Keratinocyte (primary cell): Measurements from ENCODE around the gene SPON1. TPM values are rescaled to one million over a fixed set of nuclear protein-coding genes. Genes with fewer than 3 reads are reported as not detected.

Experiments used
- DNase-seq: peaks from one replicate; pipeline ENCODE4 v3.0.0-alpha.2; 2011; ENCODE audit warnings: low read depth, missing footprints, low spot score
- FAIRE-seq: peaks from 2 replicates; lab custom pipeline; 2011; peaks lifted over from hg19 to GRCh38; lab: Jason Lieb, UNC
- H2AFZ ChIP-seq: 2 replicates; pipeline ENCODE4 v1.6.0; 2012; ENCODE audit warnings: low read length, control low read depth, inconsistent platforms; ENCODE audit not compliant: control insufficient read depth
- H3K27ac ChIP-seq: 2 replicates; pipeline ENCODE4 v1.5.1; 2011; ENCODE audit warnings: low read length; ENCODE audit not compliant: control insufficient read depth, insufficient read depth
- H3K27me3 ChIP-seq: 3 replicates; pipeline ENCODE4 v1.6.0; 2011; ENCODE audit warnings: low read length; ENCODE audit not compliant: control insufficient read depth, insufficient read depth; ENCODE audit errors: extremely low read depth
- H3K36me3 ChIP-seq, 2 experiments: 2 replicates in 1 of 2; 3 replicates in 1 of 2; pipeline ENCODE4 v1.5.1; 2011; ENCODE audit warnings: low read length in 2 of 2, mild to moderate bottlenecking in 1 of 2; ENCODE audit not compliant: control insufficient read depth in 2 of 2, insufficient read depth in 2 of 2; ENCODE audit errors: extremely low read depth in 1 of 2
- H3K4me1 ChIP-seq: 3 replicates; pipeline ENCODE4 v1.5.1; 2011; ENCODE audit warnings: low read length; ENCODE audit not compliant: control insufficient read depth, insufficient read depth; ENCODE audit errors: extremely low read depth
- H3K4me2 ChIP-seq: 3 replicates; pipeline ENCODE4 v1.6.0; 2011; ENCODE audit warnings: low read depth, low read length; ENCODE audit not compliant: control insufficient read depth, insufficient read depth; ENCODE audit errors: extremely low read depth
- H3K4me3 ChIP-seq, 3 experiments: fragments of 200-600 bp in 1 of 3; sonication (generic) in 1 of 3; 2 replicates in 2 of 3; 3 replicates in 1 of 3; pipeline ENCODE4 v1.5.1; 2011 to 2016; ENCODE audit warnings: low read length in 3 of 3, mild to moderate bottlenecking in 3 of 3, control low read depth in 2 of 3, inconsistent platforms in 1 of 3, low read depth in 1 of 3, mixed read lengths in 1 of 3, mixed run types in 1 of 3, moderate library complexity in 1 of 3; ENCODE audit not compliant: control insufficient read depth in 2 of 3, insufficient read depth in 2 of 3; ENCODE audit errors: extremely low read depth in 1 of 3
- H3K79me2 ChIP-seq: 2 replicates; pipeline ENCODE4 v1.6.0; 2012; ENCODE audit warnings: low read length; ENCODE audit not compliant: control insufficient read depth, insufficient read depth
- H3K9ac ChIP-seq: 3 replicates; pipeline ENCODE4 v1.6.0; 2011; ENCODE audit warnings: low read length; ENCODE audit not compliant: control insufficient read depth, insufficient read depth; ENCODE audit errors: extremely low read depth
- H3K9me1 ChIP-seq: 3 replicates; pipeline ENCODE4 v1.6.0; 2011; ENCODE audit warnings: low read length; ENCODE audit not compliant: control insufficient read depth, insufficient read depth; ENCODE audit errors: extremely low read depth
- H3K9me3 ChIP-seq: 2 replicates; pipeline ENCODE4 v1.5.1; 2012; ENCODE audit warnings: low read depth, low read length; ENCODE audit not compliant: control insufficient read depth
- H4K20me1 ChIP-seq: 3 replicates; pipeline ENCODE4 v1.6.0; 2011; ENCODE audit warnings: low read length; ENCODE audit not compliant: control insufficient read depth, insufficient read depth; ENCODE audit errors: extremely low read depth
- EZH2 ChIP-seq: IDR thresholded peaks from one replicate; pipeline ENCODE4 v1.6.1; 2012; ENCODE audit warnings: inconsistent platforms, mild to moderate bottlenecking, low read length, moderate library complexity
- dilution Hi-C: fragments of 300-500 bp; cut with MboI; formaldehyde crosslinking; loops from one replicate; pipeline ENCODE4 v1.7.0; 2020; ENCODE audit warnings: low sequenced_read_pairs; ENCODE audit not compliant: extremely low pct_ligation_motif_present
- polyA plus RNA-seq, 5 experiments: library from polyadenylated mRNA; depleted of rRNA in 3 of 5; stranded (reverse) in 3 of 5; stranded (forward) in 1 of 5; unstranded in 1 of 5; fragments of >200 nt; gene quantifications; 1 replicate in 1 of 5; 2 replicates in 3 of 5; 3 replicates in 1 of 5; pipeline versions ENCODE4 v1.2.1 to v1.2.3, GENCODE V29; 2011 to 2012; ENCODE audit warnings: missing spikeins in 2 of 5, low read depth in 1 of 5, low replicate concordance in 1 of 5
- TF ChIP-seq, protein P1 (sequence below), 3 experiments: IDR thresholded peaks in 1 of 3; conservative IDR thresholded peaks in 1 of 3; optimal IDR thresholded peaks in 1 of 3; 2 replicates in 2 of 3; 3 replicates in 1 of 3; pipeline versions ENCODE3 to v1.5.1; 2011; ENCODE audit warnings: low read length in 3 of 3, mild to moderate bottlenecking in 3 of 3, moderate library complexity in 2 of 3, control low read depth in 1 of 3, inconsistent platforms in 1 of 3; ENCODE audit not compliant: insufficient read depth in 2 of 3; ENCODE audit errors: extremely low read depth in 1 of 3

The SPON1 gene
- polyA plus RNA-seq, 1 donor (not counting 4 experiments of a cell fraction or from before 2014, with no cell fraction given), result not detected

DNA sequence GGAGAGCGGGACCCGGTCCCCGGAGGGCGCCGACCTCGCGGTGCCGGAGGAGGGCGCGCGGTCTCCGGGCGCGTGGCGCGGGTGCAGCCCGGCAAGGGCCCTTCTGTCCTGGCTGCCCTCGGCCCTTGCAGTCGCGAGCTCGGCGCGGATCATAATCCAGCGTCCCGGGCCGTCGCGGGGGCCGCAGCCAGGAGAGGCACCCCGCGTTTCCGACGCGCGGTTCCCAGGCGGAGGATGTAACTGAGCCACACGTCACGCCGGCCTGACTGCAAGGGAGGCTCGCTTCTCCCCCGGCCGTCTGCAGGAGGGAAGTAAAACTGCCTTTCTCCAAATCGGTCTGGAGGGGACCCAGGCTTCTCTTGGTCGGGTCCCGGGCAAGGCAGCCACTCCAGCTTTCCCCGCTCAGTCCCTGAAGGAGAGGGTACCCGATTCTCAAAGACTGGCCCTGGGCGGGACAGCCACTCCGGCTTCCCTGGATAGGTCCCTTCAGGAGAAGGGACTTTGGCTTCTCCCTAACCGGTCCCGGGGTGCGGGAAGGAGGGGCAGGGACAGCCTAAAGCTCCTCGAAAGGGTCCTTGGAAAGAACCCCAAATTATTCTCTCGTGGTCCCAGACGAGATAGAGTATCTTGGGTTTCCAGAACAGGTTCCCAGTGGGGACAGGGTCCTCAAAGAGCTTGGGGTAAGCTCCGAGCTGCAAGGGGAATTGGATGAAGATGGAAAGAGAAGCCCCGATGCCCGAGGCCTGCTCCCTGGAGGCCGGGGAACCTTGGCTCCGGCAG is 836 bp downstream of the SPON1 start:
- Histone ChIP-seq H3K4me2 (no peak overlapping the region), H3K27me3 (peaks cover 89% of the 10 kb centered on the region), H3K4me3 (no peak overlapping the region), H2AFZ (no peak overlapping the region), H3K27ac (no peak overlapping the region), H3K9me3 (no peaks in the 10 kb centered on the region), H3K36me3 (no peaks in the 10 kb centered on the region), H4K20me1 (no peaks in the 10 kb centered on the region), H3K9me1 (no peaks in the 10 kb centered on the region), H3K9ac (no peak overlapping the region), H3K79me2 (no peaks in the 10 kb centered on the region), H3K4me1 (no peaks in the 10 kb centered on the region)
- FAIRE-seq (no peak), DNase-seq (no peak)
- dilution Hi-C loops, result loop anchor here (25.0 kb wide), 2 partner anchors 201 to 274 kb away; no protein-coding TSS in a partner anchor
- TF ChIP-seq EZH2, result peak; percentile 63
- TF ChIP-seq, protein P1, sequence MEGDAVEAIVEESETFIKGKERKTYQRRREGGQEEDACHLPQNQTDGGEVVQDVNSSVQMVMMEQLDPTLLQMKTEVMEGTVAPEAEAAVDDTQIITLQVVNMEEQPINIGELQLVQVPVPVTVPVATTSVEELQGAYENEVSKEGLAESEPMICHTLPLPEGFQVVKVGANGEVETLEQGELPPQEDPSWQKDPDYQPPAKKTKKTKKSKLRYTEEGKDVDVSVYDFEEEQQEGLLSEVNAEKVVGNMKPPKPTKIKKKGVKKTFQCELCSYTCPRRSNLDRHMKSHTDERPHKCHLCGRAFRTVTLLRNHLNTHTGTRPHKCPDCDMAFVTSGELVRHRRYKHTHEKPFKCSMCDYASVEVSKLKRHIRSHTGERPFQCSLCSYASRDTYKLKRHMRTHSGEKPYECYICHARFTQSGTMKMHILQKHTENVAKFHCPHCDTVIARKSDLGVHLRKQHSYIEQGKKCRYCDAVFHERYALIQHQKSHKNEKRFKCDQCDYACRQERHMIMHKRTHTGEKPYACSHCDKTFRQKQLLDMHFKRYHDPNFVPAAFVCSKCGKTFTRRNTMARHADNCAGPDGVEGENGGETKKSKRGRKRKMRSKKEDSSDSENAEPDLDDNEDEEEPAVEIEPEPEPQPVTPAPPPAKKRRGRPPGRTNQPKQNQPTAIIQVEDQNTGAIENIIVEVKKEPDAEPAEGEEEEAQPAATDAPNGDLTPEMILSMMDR (optimal IDR thresholded peaks at IDR 0.05 in 1 of 3, IDR thresholded peaks at IDR 0.05 in 1 of 3, conservative IDR thresholded peaks at IDR 0.05 in 1 of 3; ENCODE audit: extremely low read depth in 1 of 3, insufficient read depth in 2 of 3, low read length in 3 of 3), result peak in 1 of 3 experiments; percentile 8

DNA sequence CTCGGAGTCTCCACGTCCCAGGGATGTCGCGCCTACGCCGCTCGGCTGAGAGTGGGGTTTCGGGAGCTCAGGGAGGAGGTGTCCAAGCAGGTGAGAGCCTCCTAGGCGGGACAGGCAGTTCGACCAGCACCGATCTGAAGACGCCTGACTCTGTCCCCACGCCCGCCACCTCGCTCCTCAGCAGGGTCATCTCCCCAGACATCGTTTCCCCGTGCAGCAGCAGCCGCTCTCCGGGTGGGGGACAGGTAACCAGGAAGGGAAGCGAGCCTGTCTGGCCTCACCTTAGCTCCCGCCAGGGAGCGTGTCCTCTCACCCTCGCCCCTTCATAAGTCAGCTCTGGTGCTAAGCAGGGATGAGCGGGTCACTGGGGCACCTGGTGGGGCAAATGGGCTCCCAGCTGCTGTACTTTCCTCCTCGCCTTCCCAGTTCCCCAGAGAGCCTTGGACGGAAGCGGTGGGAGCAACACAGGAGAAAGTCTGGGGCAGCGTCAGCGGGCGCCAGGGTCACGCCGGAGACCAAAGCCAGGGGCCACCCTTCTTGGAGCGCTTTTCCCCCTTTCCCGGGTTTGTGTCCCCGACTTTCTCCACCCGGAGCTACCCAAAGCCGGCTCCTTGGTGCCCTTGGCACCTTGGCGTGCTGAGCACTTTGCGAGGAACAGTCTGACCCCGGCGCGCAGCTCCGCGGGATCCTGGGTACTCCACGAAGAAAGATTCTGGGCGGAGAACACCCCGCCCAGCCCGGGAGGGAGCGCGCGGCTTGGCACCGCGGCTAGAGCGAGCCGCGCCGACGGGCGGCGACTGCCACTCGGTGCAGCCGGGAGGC is 1.6 kb downstream of the SPON1 start:
- TF ChIP-seq, protein P1 (optimal IDR thresholded peaks at IDR 0.05 in 1 of 3, IDR thresholded peaks at IDR 0.05 in 1 of 3, conservative IDR thresholded peaks at IDR 0.05 in 1 of 3; ENCODE audit: extremely low read depth in 1 of 3, insufficient read depth in 2 of 3, low read length in 3 of 3), result no peak
- TF ChIP-seq EZH2, result peak; percentile 18
- dilution Hi-C loops, result loop anchor here (25.0 kb wide), 2 partner anchors 202 to 273 kb away; no protein-coding TSS in a partner anchor
- H2AFZ ChIP-seq, result no peak overlapping the region
- DNase-seq (no peak), FAIRE-seq (no peak)
- H3K36me3 ChIP-seq, result no peaks in the 10 kb centered on the region
- no peaks in the 10 kb centered on the region for H3K9me1 ChIP-seq
- H3K9me3 ChIP-seq, result no peaks in the 10 kb centered on the region
- no peaks in the 10 kb centered on the region for H4K20me1 ChIP-seq
- no peaks in the 10 kb centered on the region for H3K79me2 ChIP-seq
- no peak overlapping the region for H3K9ac ChIP-seq
- H3K4me2 ChIP-seq, result peak overlapping the region; percentile 27
- H3K27ac ChIP-seq, result no peak overlapping the region
- H3K27me3 ChIP-seq, result peaks cover 86% of the 10 kb centered on the region
- H3K4me3 ChIP-seq, result no peak overlapping the region
- no peaks in the 10 kb centered on the region for H3K4me1 ChIP-seq
